DOHH2 (cell line): ENCODE data around the gene RBPJ.

Experiments
- H3F3A ChIP-seq: fragments of 200-600 bp; sonication (generic), shearing (Covaris generic); 2 replicates; pipeline ENCODE4 v1.6.0; 2016; ENCODE audit warnings: antibody characterized with exemption, mild to moderate bottlenecking; ENCODE audit not compliant: control insufficient read depth, insufficient read depth
- H3K27ac ChIP-seq: fragments of 200-600 bp; sonication (generic); 2 replicates; pipeline ENCODE4 v1.5.1; 2014; ENCODE audit warnings: low read depth, mild to moderate bottlenecking, low read length, moderate library complexity
- H3K27me3 ChIP-seq: fragments of 200-600 bp; sonication (generic); 2 replicates; pipeline ENCODE4 v1.6.1; 2014; ENCODE audit warnings: mild to moderate bottlenecking, low read length, mixed read lengths; ENCODE audit not compliant: control insufficient read depth
- H3K36me3 ChIP-seq: fragments of 200-600 bp; sonication (generic); 2 replicates; pipeline ENCODE4 v1.6.1; 2014; ENCODE audit warnings: mild to moderate bottlenecking, low read length, moderate library complexity, mixed read lengths; ENCODE audit not compliant: control insufficient read depth
- H3K4me1 ChIP-seq: fragments of 200-600 bp; sonication (generic); 2 replicates; pipeline ENCODE4 v1.6.1; 2014; ENCODE audit warnings: mild to moderate bottlenecking, low read length, mixed read lengths; ENCODE audit not compliant: control insufficient read depth
- H3K4me2 ChIP-seq: fragments of 200-600 bp; sonication (generic); 2 replicates; pipeline ENCODE4 v1.6.0; 2014; ENCODE audit warnings: mild to moderate bottlenecking, low read length, moderate library complexity
- H3K4me3 ChIP-seq: fragments of 200-600 bp; sonication (generic); 2 replicates; pipeline ENCODE4 v1.5.1; 2014; ENCODE audit warnings: mild to moderate bottlenecking, low read length, mixed read lengths
- H3K79me2 ChIP-seq: fragments of 200-600 bp; sonication (generic); 2 replicates; pipeline ENCODE4 v1.6.1; 2014; ENCODE audit warnings: mild to moderate bottlenecking, low read length, mixed read lengths; ENCODE audit not compliant: control insufficient read depth
- H3K9me2 ChIP-seq: fragments of 200-600 bp; sonication (generic); replicated peaks from 2 replicates; pipeline ENCODE4 v1.6.1; 2014; ENCODE audit warnings: mild to moderate bottlenecking, low read length, mixed read lengths; ENCODE audit not compliant: control insufficient read depth
- H3K9me3 ChIP-seq: fragments of 200-600 bp; sonication (generic); 2 replicates; pipeline ENCODE4 v1.6.1; 2014; ENCODE audit warnings: antibody characterized with exemption, low read length, mixed read lengths; ENCODE audit not compliant: control insufficient read depth, insufficient read depth
- H4K20me1 ChIP-seq: fragments of 200-600 bp; sonication (generic); 2 replicates; pipeline ENCODE4 v1.6.0; 2014; ENCODE audit warnings: low read depth, mild to moderate bottlenecking, antibody characterized with exemption, low read length, moderate library complexity; ENCODE audit not compliant: control insufficient read depth, insufficient read depth
- CTCF ChIP-seq: fragments of 200-600 bp; sonication (generic); IDR thresholded peaks from one replicate; pipeline ENCODE4 v1.5.1; 2014; ENCODE audit warnings: antibody characterized with exemption, mild to moderate bottlenecking, low read depth, low read length; ENCODE audit not compliant: poor library complexity, severe bottlenecking
- EZH2phosphoT487 ChIP-seq: fragments of 200-600 bp; sonication (generic); IDR thresholded peaks from 2 replicates; pipeline ENCODE4 v1.6.1; 2017; ENCODE audit warnings: borderline replicate concordance, mild to moderate bottlenecking, antibody characterized with exemption, low read length, moderate library complexity, mixed read lengths

The RBPJ gene

GRCh38 chr4:26320538-26321372 is at the start of gene RBPJ:
RBPJ (plus strand) TSS chr4:26321014; CDS start chr4:26321029, 15 bp downstream.
- TF ChIP-seq EZH2phosphoT487, result no peak
- TF ChIP-seq CTCF, result no peak
- H3K4me1 ChIP-seq, result peaks cover 36% of the 10 kb centered on the region
- H3F3A ChIP-seq, result peaks cover 6% of the 10 kb centered on the region; the same call in 1 of the 2 replicates
- peaks cover 64% of the 10 kb centered on the region for H3K79me2 ChIP-seq
- H3K27ac ChIP-seq, result peak within 1 kb of the TSS; percentile 87
- no peaks in the 10 kb centered on the region for H3K27me3 ChIP-seq
- no peaks in the 10 kb centered on the region; the same call in 1 of the 2 replicates for H3K36me3 ChIP-seq
- peaks cover 30% of the 10 kb centered on the region for H4K20me1 ChIP-seq
- peak within 1 kb of the TSS; percentile 89 for H3K4me2 ChIP-seq
- no peaks in the 10 kb centered on the region for H3K9me2 ChIP-seq
- no peaks in the 10 kb centered on the region for H3K9me3 ChIP-seq
- H3K4me3 ChIP-seq, result peak within 1 kb of the TSS; percentile 95

- no peaks in the 10 kb centered on the region for H3K79me2 ChIP-seq
- H3K27me3 ChIP-seq, result 0 out of 2 replicates have a peak, but pooled peaks cover 2% of the 10 kb centered on the region
- H3K4me2 ChIP-seq, result no peak overlapping the region
- no peaks in the 10 kb centered on the region for H4K20me1 ChIP-seq
- H3K36me3 ChIP-seq, result no peaks in the 10 kb centered on the region
- no peak overlapping the region for H3K27ac ChIP-seq
- no peaks in the 10 kb centered on the region for H3K4me1 ChIP-seq
- H3K9me2 ChIP-seq, result no peaks in the 10 kb centered on the region
- no peaks in the 10 kb centered on the region for H3F3A ChIP-seq
- TF ChIP-seq EZH2phosphoT487, result no peak
- TF ChIP-seq CTCF, result no peak
- H3K9me3 ChIP-seq, result no peaks in the 10 kb centered on the region
- H3K4me3 ChIP-seq, result no peak overlapping the region
Observed at GRCh38 chr4:26271703-26272102, 49.1 kb upstream of the RBPJ start.

- Histone ChIP-seq H3K36me3 (no peaks in the 10 kb centered on the region), H3F3A (no peaks in the 10 kb centered on the region), H3K9me2 (no peaks in the 10 kb centered on the region), H3K4me3 (no peak overlapping the region), H4K20me1 (no peaks in the 10 kb centered on the region), H3K27me3 (0 out of 2 replicates have a peak, but pooled peaks cover 2% of the 10 kb centered on the region), H3K27ac (no peak overlapping the region), H3K9me3 (no peaks in the 10 kb centered on the region), H3K4me1 (no peaks in the 10 kb centered on the region), H3K79me2 (no peaks in the 10 kb centered on the region), H3K4me2 (no peak overlapping the region)
- no peak for TF ChIP-seq CTCF
- TF ChIP-seq EZH2phosphoT487, result no peak
Observed at GRCh38 chr4:26272654-26273615, 47.9 kb upstream of the RBPJ start.
